ENCODE measurements around the gene LSM2.
"Not testable (repeated sequence)": the region's sequence is repeated elsewhere in the genome, so short reads cannot be mapped to it uniquely, and the experiment has no call there.

The LSM2 gene

GRCh38 chr6:31796993-31797385 is 9.8 kb downstream of the LSM2 start:
- FAIRE-seq = no peak

GRCh38 chr6:31795616-31796298 is 11.0 kb downstream of the LSM2 start, which contains the start of gene VARS1:
Gene VARS1, minus strand, starts transcription at chr6:31795752. Its CDS starts 535 bp downstream, at chr6:31795217.
- no peak for FAIRE-seq

GRCh38 chr6:31794866-31795615 is 11.7 kb downstream of the LSM2 start:
- FAIRE-seq = no peak

- no peak for FAIRE-seq
Measured at GRCh38 chr6:31794294-31794865, 12.4 kb downstream of the LSM2 start.

GRCh38 chr6:31793927-31794245 is 12.9 kb downstream of the LSM2 start:
- FAIRE-seq = not testable (repeated sequence)

- FAIRE-seq = no peak
Measured at GRCh38 chr6:31792761-31793171, 14.0 kb downstream of the LSM2 start.

GRCh38 chr6:31792090-31792374 is 14.7 kb downstream of the LSM2 start:
- FAIRE-seq = no peak

- FAIRE-seq = peak; percentile 63
Measured at GRCh38 chr6:31791324-31792089, 15.3 kb downstream of the LSM2 start.

- no peak for FAIRE-seq
Measured at GRCh38 chr6:31785475-31785874, 21.3 kb downstream of the LSM2 start.

- no peak for FAIRE-seq
Measured at GRCh38 chr6:31784098-31784925, 22.5 kb downstream of the LSM2 start.

GRCh38 chr6:31782126-31782855 is 24.5 kb downstream of the LSM2 start:
- FAIRE-seq = no peak

- FAIRE-seq = no peak
Measured at GRCh38 chr6:31781244-31782125, 25.3 kb downstream of the LSM2 start.

- FAIRE-seq = no peak
Measured at GRCh38 chr6:31780507-31781243, 26.1 kb downstream of the LSM2 start.

GRCh38 chr6:31779908-31780307 is 26.9 kb downstream of the LSM2 start:
- FAIRE-seq = no peak

GRCh38 chr6:31778999-31779885 is 27.5 kb downstream of the LSM2 start:
- FAIRE-seq = no peak

GRCh38 chr6:31778193-31778592 is 28.6 kb downstream of the LSM2 start:
- FAIRE-seq = no peak

GRCh38 chr6:31777667-31778050 is 29.1 kb downstream of the LSM2 start:
- FAIRE-seq = no peak

- FAIRE-seq = no peak
Measured at GRCh38 chr6:31776989-31777666, 29.6 kb downstream of the LSM2 start, which contains the start of gene VWA7. Gene VWA7, minus strand, starts transcription at chr6:31777328. Its CDS starts 549 bp downstream, at chr6:31776779.
